Tibial nerve (tissue), 4 donors: ENCODE data around the gene ARHGEF37. TPM values are rescaled to one million over a fixed set of nuclear protein-coding genes. Genes with fewer than 3 reads are reported as not detected.

Experiments used
- DNase-seq, 2 donors: peaks; one replicate each; pipeline ENCODE4 v3.0.0-alpha.2; 2019; ENCODE audit warnings: low spot score in 2 of 2
- H3K27ac ChIP-seq, 4 donors: fragments of 200-600 bp; sonication (generic) in 3 of 4; one replicate each; pipeline ENCODE4 v1.5.1; 2017 to 2019; ENCODE audit warnings: mild to moderate bottlenecking in 1 of 4
- H3K27me3 ChIP-seq, 2 donors: fragments of 200-600 bp; sonication (generic) in 1 of 2; one replicate each; pipeline versions ENCODE4 v1.5.1 to v1.6.0; 2017 to 2019
- H3K36me3 ChIP-seq, 3 donors: fragments of 200-600 bp; sonication (generic); one replicate each; pipeline ENCODE4 v1.5.1; 2018 to 2019
- H3K4me1 ChIP-seq, 4 donors: fragments of 200-600 bp; sonication (generic) in 3 of 4; one replicate each; pipeline ENCODE4 v1.5.1; 2017 to 2019
- H3K4me3 ChIP-seq, 4 donors: fragments of 200-600 bp; sonication (generic) in 3 of 4; one replicate each; pipeline ENCODE4 v1.5.1; 2017 to 2019; ENCODE audit warnings: mild to moderate bottlenecking in 1 of 4, moderate library complexity in 1 of 4
- H3K9me3 ChIP-seq, 4 donors: fragments of 200-600 bp; sonication (generic) in 3 of 4; one replicate each; pipeline ENCODE4 v1.5.1; 2017 to 2019
- EP300 ChIP-seq, 2 donors: sonication (generic); formaldehyde crosslinking; IDR thresholded peaks; one replicate each; pipeline ENCODE4 v1.6.1; 2017; ENCODE audit warnings: antibody characterized with exemption in 2 of 2, mild to moderate bottlenecking in 1 of 2
- POLR2A ChIP-seq, 2 donors: fragments of 450-650 bp; IDR thresholded peaks; one replicate each; pipeline ENCODE4 v1.6.1; 2017; ENCODE audit warnings: antibody characterized with exemption in 2 of 2, mild to moderate bottlenecking in 2 of 2, moderate library complexity in 2 of 2
- WGBS, 2 donors: methylation state at CpG; one replicate each; pipeline ENCODE4 v1.1.5; 2018; 5-methylcytosine and 5-hydroxymethylcytosine counted together
- total RNA-seq, 4 donors: library from RNA; depleted of rRNA; stranded (reverse); fragments of >200 nt; gene quantifications; one replicate each; pipeline ENCODE4 v1.1.0, GENCODE V29; 2016
- TF ChIP-seq, protein P1 (sequence below), 5 experiments: fragments of 200-600 bp in 3 of 5; fragments of 450-650 bp in 2 of 5; sonication (generic) in 3 of 5; IDR thresholded peaks; one replicate each; pipeline ENCODE4 v1.5.1; 2016 to 2019; ENCODE audit warnings: antibody characterized with exemption in 5 of 5, mild to moderate bottlenecking in 3 of 5, moderate library complexity in 2 of 5

Gene ARHGEF37
- total RNA-seq, 4 donors from 2014 or later, result 28.8 to 73.7 (median 62.7) TPM

DNA sequence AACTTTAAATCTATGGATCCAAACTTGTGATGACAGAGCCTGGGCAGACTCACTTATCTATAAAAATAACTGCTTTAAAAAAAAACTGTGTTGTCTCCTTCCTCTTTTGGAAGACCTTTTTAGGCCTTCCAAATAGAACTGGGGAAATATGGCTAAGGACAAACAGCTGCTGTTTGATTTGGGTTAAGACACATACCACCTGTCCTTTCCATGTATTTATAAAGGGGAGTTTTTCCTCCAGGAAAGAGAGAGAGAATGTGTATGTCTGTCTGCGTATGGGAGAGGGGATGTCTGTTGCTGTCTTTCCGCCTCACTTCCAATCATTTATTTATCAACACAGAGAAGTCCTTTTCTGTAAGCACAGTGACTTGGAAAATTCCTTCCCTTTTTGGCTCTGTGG lies 2.8 kb downstream of the ARHGEF37 start:
- no peaks in the 10 kb centered on the region for H3K9me3 ChIP-seq
- WGBS, 2 donors, result 39 to 45% methylated on average over 2 of the region's 2 CpGs
- TF ChIP-seq EP300 (IDR thresholded peaks at IDR 0.05) (no peak), POLR2A (IDR thresholded peaks at IDR 0.05) (no peak)
- TF ChIP-seq, protein P1, sequence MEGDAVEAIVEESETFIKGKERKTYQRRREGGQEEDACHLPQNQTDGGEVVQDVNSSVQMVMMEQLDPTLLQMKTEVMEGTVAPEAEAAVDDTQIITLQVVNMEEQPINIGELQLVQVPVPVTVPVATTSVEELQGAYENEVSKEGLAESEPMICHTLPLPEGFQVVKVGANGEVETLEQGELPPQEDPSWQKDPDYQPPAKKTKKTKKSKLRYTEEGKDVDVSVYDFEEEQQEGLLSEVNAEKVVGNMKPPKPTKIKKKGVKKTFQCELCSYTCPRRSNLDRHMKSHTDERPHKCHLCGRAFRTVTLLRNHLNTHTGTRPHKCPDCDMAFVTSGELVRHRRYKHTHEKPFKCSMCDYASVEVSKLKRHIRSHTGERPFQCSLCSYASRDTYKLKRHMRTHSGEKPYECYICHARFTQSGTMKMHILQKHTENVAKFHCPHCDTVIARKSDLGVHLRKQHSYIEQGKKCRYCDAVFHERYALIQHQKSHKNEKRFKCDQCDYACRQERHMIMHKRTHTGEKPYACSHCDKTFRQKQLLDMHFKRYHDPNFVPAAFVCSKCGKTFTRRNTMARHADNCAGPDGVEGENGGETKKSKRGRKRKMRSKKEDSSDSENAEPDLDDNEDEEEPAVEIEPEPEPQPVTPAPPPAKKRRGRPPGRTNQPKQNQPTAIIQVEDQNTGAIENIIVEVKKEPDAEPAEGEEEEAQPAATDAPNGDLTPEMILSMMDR (IDR thresholded peaks at IDR 0.05), result no peak
- DNase-seq, result no peak
- H3K27ac ChIP-seq, result peak overlapping the region; percentile 77 to 94 (median 84)
- H3K4me1 ChIP-seq, result peaks cover 4 to 68% (median 28%) of the 10 kb centered on the region in 4 donors
- no peaks in the 10 kb centered on the region for H3K27me3 ChIP-seq
- peak overlapping the region in 1 of 4 donors; percentile 23 for H3K4me3 ChIP-seq
- no peaks in the 10 kb centered on the region for H3K36me3 ChIP-seq

DNA sequence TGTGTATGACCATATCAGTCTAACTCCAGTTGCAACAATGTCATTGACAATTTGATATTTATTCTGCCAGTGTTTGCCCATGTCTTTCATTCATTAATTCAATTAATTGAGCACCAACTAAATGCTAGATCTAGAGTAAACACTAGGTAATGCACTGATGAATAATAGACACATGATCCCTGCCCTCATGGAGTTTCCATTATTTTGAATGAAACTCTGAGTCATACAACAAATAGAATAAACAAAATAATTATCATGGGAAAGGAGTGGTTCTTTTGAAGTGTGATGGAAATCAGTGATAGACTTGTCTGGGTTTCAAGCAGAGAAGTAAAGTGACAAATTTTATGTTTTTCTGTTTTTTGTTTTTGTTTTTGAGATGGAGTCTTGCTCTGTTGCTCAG lies 4.6 kb downstream of the ARHGEF37 start:
- peaks cover 4 to 71% (median 25%) of the 10 kb centered on the region in 4 donors for H3K4me1 ChIP-seq
- H3K4me3 ChIP-seq, result no peak overlapping the region
- no peaks in the 10 kb centered on the region for H3K27me3 ChIP-seq
- H3K9me3 ChIP-seq, result no peaks in the 10 kb centered on the region
- peak overlapping the region in 2 of 4 donors; percentile 85 to 94 for H3K27ac ChIP-seq
- H3K36me3 ChIP-seq, result peaks cover 0 to 5% (median 0%) of the 10 kb centered on the region in 3 donors
- TF ChIP-seq EP300 (IDR thresholded peaks at IDR 0.05) (no peak), POLR2A (IDR thresholded peaks at IDR 0.05) (no peak)
- TF ChIP-seq, protein P1 (IDR thresholded peaks at IDR 0.05), result no peak
- DNase-seq, result no peak

DNA sequence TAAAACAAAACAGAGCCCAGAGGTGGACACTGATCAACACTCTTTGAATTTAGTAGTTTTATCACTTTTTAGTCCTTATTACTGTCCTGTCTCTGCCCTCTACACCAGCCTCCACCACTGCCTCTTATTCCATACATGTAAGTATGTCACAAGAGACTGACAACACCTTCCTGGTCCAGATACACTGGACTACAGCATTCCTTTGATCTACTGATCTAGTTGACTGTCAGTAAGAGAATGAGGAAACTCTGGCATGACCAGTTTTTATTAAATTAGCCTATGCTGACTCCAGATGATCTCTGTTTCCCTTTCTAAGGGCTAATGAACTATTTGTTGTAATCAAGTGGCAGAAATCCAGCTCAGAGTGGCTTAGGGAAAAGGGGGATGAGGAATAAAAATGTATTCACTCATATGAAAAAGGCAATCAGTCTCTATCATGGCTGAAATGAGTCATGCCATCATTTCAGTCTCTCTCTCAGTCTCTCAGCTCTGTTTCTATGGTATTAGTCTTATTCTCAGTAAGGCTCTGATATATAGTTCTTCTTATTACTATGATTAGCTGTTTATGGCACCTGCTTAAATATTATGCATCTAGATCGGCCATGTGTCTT lies 5.5 kb downstream of the ARHGEF37 start:
- no peak for TF ChIP-seq POLR2A (IDR thresholded peaks at IDR 0.05)
- TF ChIP-seq, protein P1 (IDR thresholded peaks at IDR 0.05), result no peak
- no peak for TF ChIP-seq EP300 (IDR thresholded peaks at IDR 0.05)
- no peaks in the 10 kb centered on the region for H3K9me3 ChIP-seq
- no peak overlapping the region for H3K4me3 ChIP-seq
- H3K27me3 ChIP-seq, result no peaks in the 10 kb centered on the region
- peaks cover 4 to 74% (median 25%) of the 10 kb centered on the region in 4 donors for H3K4me1 ChIP-seq
- DNase-seq, result no peak
- H3K27ac ChIP-seq, result peak overlapping the region in 3 of 4 donors; percentile 53 to 94 (median 85)
- H3K36me3 ChIP-seq, result peaks cover 0 to 5% (median 0%) of the 10 kb centered on the region in 3 donors
- WGBS, 2 donors, result 76 to 88% methylated on average over 1 of the region's 1 CpG

DNA sequence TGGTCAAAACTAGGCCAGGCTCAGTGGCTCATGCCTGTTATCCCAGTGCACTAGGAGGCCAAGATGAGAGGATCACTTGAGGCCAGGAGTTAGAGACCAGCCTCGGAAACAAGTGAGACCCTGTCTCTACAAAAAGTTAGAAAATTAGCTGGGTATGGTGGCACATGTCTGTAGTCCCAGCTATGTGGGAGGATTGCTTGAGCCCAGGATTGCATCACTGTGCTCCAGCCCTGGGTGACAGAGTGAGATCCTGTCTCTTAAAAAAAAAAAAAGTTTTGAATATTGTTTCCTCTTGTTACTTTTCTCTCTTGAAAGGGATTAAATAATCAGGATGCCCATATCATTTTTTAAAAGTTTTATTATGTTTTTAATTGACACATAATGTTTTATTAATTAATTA lies 7.6 kb downstream of the ARHGEF37 start:
- Histone ChIP-seq H3K27me3 (no peaks in the 10 kb centered on the region), H3K27ac (peak overlapping the region in 2 of 4 donors; percentile 85 to 94), H3K9me3 (no peaks in the 10 kb centered on the region), H3K4me1 (peaks cover 4 to 81% (median 18%) of the 10 kb centered on the region in 4 donors), H3K36me3 (peaks cover 0 to 5% (median 0%) of the 10 kb centered on the region in 3 donors), H3K4me3 (no peak overlapping the region)
- WGBS, 2 donors, result 90 to 100% methylated on average over 1 of the region's 1 CpG
- TF ChIP-seq EP300 (IDR thresholded peaks at IDR 0.05) (no peak), POLR2A (IDR thresholded peaks at IDR 0.05) (no peak)
- TF ChIP-seq, protein P1 (IDR thresholded peaks at IDR 0.05), result no peak
- no peak for DNase-seq

DNA sequence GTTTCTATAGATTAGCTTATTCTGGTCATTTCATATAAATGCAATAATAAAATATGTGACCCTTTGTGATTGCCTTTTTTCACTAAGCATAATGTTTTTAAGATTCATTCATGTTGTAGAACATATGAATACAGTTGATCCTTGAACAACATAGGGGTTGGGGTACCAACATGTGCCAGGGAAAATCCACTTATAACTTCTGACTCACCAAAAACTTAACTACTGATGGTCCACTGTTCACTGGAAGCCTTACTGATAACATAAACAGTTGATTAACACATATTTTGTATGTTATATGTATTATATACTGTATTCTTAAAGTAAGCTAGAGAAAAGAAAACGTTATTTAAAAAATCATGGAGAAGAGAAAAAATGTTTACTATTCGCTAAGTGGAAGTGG lies 12.1 kb downstream of the ARHGEF37 start:
- TF ChIP-seq, protein P1 (IDR thresholded peaks at IDR 0.05), result no peak
- TF ChIP-seq EP300 (IDR thresholded peaks at IDR 0.05) (no peak), POLR2A (IDR thresholded peaks at IDR 0.05) (no peak)
- WGBS, 2 donors, result 74 to 79% methylated on average over 2 of the region's 2 CpGs
- DNase-seq, result no peak
- Histone ChIP-seq H3K27ac (peak overlapping the region in 2 of 4 donors; percentile 52 to 78), H3K4me3 (no peak overlapping the region), H3K4me1 (peaks cover 0 to 80% (median 20%) of the 10 kb centered on the region in 4 donors), H3K27me3 (no peaks in the 10 kb centered on the region), H3K36me3 (peaks cover 0 to 12% (median 0%) of the 10 kb centered on the region in 3 donors), H3K9me3 (no peaks in the 10 kb centered on the region)
